DND-41 (cell line): ENCODE measurements around the gene IMMP1L.

ENCODE experiments used
- EZH2 ChIP-seq: IDR thresholded peaks from 3 replicates; pipeline ENCODE4 v1.6.1; 2012; ENCODE audit warnings: borderline replicate concordance, low read depth, mild to moderate bottlenecking, moderate library complexity, low read length, inconsistent platforms; ENCODE audit not compliant: severe bottlenecking
- TF ChIP-seq, protein P1 (sequence below): IDR thresholded peaks from 2 replicates; pipeline ENCODE4 v1.5.1; 2012; ENCODE audit warnings: borderline replicate concordance, low read length, moderate library complexity, mild to moderate bottlenecking; ENCODE audit not compliant: poor library complexity, severe bottlenecking; ENCODE audit errors: extremely low read depth

DNA sequence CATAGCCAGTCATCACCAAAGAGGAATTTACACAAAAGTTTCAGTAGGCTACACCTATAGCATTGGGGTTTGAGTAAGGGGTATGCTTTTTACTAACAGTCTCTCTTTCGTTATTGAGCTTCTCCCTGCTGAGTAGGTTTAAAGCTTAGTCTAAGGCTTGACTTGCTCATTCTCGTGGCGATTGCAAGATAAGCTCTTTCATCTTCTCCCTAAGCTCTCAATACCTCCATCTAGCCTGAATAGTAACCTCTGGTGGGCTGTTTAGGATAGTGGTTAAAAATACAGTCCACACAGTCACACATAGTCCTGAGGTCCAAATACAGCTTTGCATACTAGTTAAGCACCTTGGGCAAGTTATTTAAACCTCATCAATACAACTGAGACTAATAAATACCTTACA lies 65.6 kb downstream of the IMMP1L start:
- TF ChIP-seq, protein P1, sequence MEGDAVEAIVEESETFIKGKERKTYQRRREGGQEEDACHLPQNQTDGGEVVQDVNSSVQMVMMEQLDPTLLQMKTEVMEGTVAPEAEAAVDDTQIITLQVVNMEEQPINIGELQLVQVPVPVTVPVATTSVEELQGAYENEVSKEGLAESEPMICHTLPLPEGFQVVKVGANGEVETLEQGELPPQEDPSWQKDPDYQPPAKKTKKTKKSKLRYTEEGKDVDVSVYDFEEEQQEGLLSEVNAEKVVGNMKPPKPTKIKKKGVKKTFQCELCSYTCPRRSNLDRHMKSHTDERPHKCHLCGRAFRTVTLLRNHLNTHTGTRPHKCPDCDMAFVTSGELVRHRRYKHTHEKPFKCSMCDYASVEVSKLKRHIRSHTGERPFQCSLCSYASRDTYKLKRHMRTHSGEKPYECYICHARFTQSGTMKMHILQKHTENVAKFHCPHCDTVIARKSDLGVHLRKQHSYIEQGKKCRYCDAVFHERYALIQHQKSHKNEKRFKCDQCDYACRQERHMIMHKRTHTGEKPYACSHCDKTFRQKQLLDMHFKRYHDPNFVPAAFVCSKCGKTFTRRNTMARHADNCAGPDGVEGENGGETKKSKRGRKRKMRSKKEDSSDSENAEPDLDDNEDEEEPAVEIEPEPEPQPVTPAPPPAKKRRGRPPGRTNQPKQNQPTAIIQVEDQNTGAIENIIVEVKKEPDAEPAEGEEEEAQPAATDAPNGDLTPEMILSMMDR: no peak
- no peak for TF ChIP-seq EZH2
